Hematopoietic multipotent progenitor cell treated with erythropoietin and hydrocortisone succinate and interleukin-3 and kit ligand, for 4 days (in vitro differentiated cells): ENCODE data around the gene TMEM134.
"Not testable (repeated sequence)": the region's sequence is repeated elsewhere in the genome, so short reads cannot be mapped to it uniquely, and the experiment has no call there.

Experiments used
- DNase-seq: peaks from one replicate; pipeline ENCODE4 v3.0.0-alpha.2; 2015

TMEM134 gene

GRCh38 chr11:67436459-67437081 is 32.5 kb downstream of the TMEM134 start:
- DNase-seq = peak; percentile 82

DNA sequence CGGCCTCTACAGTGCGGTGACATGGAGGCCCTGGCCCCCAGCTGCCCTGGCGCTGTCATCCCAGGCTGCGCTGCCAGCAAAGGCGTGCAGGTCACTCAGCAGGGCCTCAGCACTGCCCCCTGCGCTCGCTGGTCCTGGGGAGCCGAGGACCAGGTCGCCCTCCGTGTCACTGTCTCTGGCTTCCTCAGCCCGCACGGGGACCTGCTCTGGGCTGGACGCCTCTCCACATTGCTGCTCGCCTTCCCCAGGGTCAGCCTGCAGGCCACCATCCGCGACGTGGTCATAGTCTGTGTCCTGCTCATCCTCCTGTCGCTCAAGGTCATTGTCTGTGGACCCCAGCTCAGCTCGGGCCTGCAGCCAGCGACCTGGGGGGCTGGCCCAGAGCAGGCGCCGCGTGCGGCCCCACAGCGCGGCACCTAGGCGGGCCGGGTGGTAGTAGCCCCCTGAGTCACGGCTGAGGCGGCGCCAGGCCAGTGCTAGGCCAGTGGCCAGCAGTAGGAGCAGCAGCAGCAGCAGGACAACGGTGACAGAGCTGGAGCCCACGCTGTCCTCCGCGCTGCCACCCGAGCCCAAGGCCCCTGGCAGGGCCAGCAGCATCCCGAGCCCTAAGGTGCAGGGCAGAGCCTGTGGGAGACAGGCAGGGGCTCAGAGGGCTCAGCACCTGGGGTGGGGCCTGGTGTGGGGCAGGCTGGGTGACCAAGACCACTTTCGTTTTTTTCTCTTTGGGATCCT is 33.2 kb downstream of the TMEM134 start:
- no peak for DNase-seq

GRCh38 chr11:67435031-67435726 is 33.9 kb downstream of the TMEM134 start:
- DNase-seq = peak; percentile 45

DNA sequence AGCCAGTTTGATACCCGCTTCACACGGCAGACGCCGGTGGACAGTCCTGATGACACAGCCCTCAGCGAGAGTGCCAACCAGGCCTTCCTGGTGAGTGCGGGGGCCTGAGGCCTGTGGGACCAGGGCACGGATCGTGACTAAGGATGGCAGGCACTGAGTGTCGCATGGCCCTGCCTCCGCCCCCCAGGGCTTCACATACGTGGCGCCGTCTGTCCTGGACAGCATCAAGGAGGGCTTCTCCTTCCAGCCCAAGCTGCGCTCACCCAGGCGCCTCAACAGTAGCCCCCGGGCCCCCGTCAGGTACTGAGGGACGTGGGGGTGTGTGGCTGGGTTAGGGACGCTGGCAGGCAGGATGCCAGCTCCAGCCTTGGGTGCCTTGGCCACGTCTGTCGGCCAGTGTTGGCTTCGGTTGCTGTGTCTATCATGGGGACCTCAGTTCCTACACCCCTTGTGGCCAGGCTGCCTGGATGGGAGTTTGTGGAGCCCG is 34.6 kb downstream of the TMEM134 start:
- no peak for DNase-seq

DNA sequence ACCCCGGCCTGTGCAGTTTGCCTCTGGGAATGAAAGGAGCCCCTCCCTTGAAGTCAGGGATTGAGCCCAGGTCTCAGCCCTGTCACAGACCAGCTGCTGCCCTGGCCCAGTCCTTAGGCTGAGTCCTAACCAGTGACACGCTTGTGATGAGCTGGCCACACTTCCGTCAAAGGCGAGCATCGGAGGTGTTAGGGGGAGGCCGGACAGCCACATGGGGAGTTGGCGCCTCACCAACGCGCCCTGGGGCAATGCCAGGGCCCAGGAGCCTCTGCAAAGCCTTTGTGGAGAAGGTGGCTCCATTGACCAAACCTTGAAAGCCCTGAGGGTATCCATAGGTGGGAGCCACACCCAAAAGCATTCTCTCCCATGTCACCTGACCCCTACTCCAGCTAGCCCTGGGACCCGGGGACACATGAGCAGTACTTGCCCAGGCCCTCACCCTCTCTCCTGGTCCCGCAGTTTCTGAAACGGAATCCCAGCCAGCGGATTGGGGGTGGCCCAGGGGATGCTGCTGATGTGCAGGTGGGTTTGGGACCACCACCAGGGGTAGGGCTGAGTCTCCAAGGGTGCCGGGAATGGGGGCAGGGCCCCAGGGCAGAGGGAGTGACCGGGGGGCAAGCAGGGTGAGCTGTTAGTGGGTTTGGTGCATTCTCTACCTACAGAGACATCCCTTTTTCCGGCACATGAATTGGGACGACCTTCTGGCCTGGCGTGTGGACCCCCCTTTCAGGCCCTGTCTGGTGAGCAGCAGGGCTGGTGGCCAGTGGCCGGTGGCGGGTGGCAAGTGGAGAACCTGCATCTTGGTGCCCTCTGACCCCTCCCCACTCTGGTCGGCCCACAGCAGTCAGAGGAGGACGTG is 35.3 kb downstream of the TMEM134 start:
- no peak for DNase-seq

GRCh38 chr11:67432655-67433349 is 36.2 kb downstream of the TMEM134 start:
- no peak for DNase-seq

DNA sequence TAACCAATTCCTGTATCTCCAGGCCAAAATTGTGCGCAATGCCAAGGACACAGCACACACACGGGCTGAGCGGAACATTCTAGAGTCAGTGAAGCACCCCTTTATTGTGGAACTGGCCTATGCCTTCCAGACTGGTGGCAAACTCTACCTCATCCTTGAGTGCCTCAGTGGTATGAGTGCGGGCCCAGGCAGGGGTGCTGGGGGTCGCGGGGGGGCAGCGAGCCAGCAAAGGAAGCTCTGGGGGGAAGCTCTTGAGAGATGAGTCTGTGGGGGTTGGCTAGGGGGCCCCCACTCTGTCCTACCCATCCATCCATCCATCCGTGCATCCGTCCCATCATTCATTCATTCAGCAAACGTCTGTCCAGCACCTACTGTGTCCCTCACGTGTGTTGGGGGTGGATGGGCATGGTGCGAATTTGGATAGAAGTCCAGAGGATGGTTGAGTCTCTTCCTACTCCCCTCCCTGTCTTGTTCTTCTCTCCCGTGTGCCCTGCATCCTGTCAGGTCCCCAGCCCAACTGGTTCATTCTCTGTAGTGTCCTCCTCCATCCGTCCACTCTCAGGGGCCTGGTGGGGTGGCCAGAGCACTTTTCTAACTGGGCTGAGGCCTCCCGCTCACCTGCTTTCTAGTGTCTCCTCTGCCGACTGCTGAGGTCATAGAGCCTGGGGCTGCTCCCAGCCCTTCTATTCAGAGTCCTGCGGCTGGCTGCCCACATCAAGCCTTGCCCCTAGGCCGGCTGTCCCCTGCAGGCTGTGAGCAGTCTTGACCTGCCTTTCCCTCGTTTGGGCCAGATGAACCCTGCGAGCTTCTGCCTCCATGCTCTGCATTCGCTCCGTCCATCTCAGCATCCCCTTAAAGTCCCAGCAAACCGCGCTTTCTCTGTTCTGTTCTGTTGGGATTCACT is 37.5 kb downstream of the TMEM134 start:
- DNase-seq = no peak

DNA sequence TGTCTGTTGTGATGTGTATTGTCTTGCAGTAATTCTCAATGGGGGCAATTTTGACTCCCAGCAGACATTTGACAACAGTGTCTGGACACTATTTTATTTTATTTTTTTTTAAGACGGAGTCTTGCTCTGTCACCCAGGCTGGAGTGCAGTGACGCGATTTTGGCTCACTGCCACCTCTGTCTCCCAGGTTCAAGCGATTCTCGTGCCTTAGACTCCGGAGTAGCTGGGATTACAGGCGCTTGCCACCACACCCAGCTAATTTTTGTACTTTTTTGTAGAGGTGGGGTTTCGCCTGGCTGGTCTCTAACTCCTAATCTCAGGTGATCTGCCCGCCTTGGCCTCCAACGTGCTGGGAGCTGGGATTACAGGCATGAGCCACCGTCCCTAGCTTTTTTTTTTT is 39.3 kb downstream of the TMEM134 start:
- DNase-seq = no peak

DNA sequence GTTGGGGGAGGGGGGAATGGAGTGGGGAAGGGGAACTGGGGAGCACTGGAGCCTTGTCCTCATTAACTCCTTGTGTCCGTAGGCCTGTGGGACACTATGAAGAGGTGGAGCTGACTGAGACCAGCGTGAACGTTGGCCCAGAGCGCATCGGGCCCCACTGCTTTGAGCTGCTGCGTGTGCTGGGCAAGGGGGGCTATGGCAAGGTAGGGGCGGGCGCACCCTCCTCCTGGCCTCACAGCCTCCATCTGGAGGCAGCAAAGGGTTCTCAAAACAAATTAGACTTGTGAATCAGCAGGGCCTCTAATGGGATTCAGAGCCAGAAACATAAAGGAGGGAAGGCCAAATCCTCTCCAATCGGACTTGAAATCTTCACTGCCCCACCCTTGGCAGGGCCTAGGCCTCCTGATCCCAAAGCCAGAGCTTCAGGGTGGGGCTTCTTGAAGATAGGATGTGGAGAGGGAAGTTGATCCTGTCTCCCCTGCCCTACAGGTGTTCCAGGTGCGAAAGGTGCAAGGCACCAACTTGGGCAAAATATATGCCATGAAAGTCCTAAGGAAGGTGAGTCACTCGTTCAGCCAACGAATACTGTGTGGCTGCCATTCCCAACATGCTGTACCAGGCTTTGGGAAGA is 39.9 kb downstream of the TMEM134 start:
- DNase-seq = peak; percentile 29

- DNase-seq = peak; percentile 98
Measured at GRCh38 chr11:67428052-67429001, 40.7 kb downstream of the TMEM134 start, which contains the start of gene RPS6KB2. RPS6KB2 (plus strand) TSS chr11:67428494; CDS start chr11:67428546, 52 bp downstream.

DNA sequence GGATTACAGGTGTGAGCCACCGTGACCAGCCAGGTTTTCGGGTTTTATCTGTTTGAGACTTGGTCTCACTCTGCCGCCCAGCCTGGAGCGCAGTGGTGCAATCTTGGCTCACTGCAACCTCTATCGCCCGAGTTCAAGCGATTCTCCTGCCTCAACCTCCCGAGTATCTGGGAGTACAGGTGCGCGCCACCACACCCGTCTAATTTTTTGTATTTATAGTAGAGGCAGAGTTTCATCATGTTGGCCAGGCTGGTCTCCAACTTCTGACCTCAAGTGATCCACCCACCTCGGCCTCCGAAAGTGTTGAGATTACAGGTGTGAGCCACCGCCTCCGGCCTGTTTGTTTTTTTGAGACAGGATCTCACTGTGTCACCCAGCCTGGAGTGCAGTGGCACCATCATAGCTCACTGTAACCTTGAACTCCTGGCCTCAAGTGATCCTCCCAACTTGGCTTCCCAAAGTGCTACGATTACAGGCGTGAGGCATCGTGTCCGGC is 41.6 kb downstream of the TMEM134 start:
- not testable (repeated sequence) for DNase-seq

GRCh38 chr11:67423891-67424613 is 45.0 kb downstream of the TMEM134 start:
- DNase-seq = no peak

DNA sequence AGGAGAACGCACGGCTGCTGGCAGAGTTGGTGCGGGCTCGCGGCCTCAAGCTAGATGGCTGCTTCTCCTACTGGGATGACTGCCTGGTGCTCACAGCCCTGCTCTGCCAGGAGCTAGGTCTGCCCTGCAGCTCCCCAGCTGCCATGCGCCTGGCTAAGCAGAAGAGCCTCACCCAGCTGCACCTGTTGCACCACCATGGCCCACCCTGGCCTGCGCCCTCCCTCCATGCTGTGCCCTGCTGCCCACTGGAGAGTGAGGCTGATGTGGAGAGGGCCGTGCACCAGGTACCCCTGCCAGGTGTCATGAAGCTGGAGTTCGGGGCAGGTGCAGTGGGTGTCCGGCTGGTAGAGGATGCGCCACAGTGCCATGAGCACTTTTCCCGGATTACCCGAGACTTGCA is 45.6 kb downstream of the TMEM134 start:
- DNase-seq = no peak

DNA sequence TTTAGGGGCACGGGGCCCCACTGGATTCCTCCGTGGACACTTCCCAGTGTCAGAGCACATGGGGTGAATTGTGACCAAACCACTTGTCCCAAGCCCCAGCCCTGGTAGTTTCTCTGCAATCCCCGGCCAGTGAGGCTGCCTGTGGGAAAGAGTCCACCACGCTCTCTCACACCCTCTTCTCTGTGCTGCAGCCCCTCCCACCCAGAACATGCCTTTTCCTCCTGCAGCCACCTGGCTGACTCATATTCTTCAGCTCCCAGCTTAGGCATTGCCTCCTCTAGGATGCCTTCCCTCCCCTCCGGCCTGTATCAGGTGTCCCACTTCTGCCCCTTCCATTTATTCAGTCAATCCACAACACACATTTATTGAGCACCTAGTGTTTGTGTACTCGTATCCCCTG is 46.2 kb downstream of the TMEM134 start:
- DNase-seq = no peak

GRCh38 chr11:67421430-67422031 is 47.5 kb downstream of the TMEM134 start:
- no peak for DNase-seq

GRCh38 chr11:67420646-67421429 is 48.2 kb downstream of the TMEM134 start:
- DNase-seq = peak; percentile 97

- no peak for DNase-seq
Measured at GRCh38 chr11:67420147-67420645, 48.9 kb downstream of the TMEM134 start.
